Keratinocyte (primary cell): ENCODE data around the gene SIPA1L3. TPM values are rescaled to one million over a fixed set of nuclear protein-coding genes. Genes with fewer than 3 reads are reported as not detected.

ENCODE experiments used
- DNase-seq: peaks from one replicate; pipeline ENCODE4 v3.0.0-alpha.2; 2011; ENCODE audit warnings: low read depth, missing footprints, low spot score
- FAIRE-seq: peaks from 2 replicates; lab custom pipeline; 2011; peaks lifted over from hg19 to GRCh38; lab: Jason Lieb, UNC
- H2AFZ ChIP-seq: 2 replicates; pipeline ENCODE4 v1.6.0; 2012; ENCODE audit warnings: low read length, control low read depth, inconsistent platforms; ENCODE audit not compliant: control insufficient read depth
- H3K27ac ChIP-seq: 2 replicates; pipeline ENCODE4 v1.5.1; 2011; ENCODE audit warnings: low read length; ENCODE audit not compliant: control insufficient read depth, insufficient read depth
- H3K27me3 ChIP-seq: 3 replicates; pipeline ENCODE4 v1.6.0; 2011; ENCODE audit warnings: low read length; ENCODE audit not compliant: control insufficient read depth, insufficient read depth; ENCODE audit errors: extremely low read depth
- H3K36me3 ChIP-seq, 2 experiments: 2 replicates in 1 of 2; 3 replicates in 1 of 2; pipeline ENCODE4 v1.5.1; 2011; ENCODE audit warnings: low read length in 2 of 2, mild to moderate bottlenecking in 1 of 2; ENCODE audit not compliant: control insufficient read depth in 2 of 2, insufficient read depth in 2 of 2; ENCODE audit errors: extremely low read depth in 1 of 2
- H3K4me1 ChIP-seq: 3 replicates; pipeline ENCODE4 v1.5.1; 2011; ENCODE audit warnings: low read length; ENCODE audit not compliant: control insufficient read depth, insufficient read depth; ENCODE audit errors: extremely low read depth
- H3K4me2 ChIP-seq: 3 replicates; pipeline ENCODE4 v1.6.0; 2011; ENCODE audit warnings: low read depth, low read length; ENCODE audit not compliant: control insufficient read depth, insufficient read depth; ENCODE audit errors: extremely low read depth
- H3K4me3 ChIP-seq, 3 experiments: fragments of 200-600 bp in 1 of 3; sonication (generic) in 1 of 3; 2 replicates in 2 of 3; 3 replicates in 1 of 3; pipeline ENCODE4 v1.5.1; 2011 to 2016; ENCODE audit warnings: low read length in 3 of 3, mild to moderate bottlenecking in 3 of 3, control low read depth in 2 of 3, inconsistent platforms in 1 of 3, low read depth in 1 of 3, mixed read lengths in 1 of 3, mixed run types in 1 of 3, moderate library complexity in 1 of 3; ENCODE audit not compliant: control insufficient read depth in 2 of 3, insufficient read depth in 2 of 3; ENCODE audit errors: extremely low read depth in 1 of 3
- H3K79me2 ChIP-seq: 2 replicates; pipeline ENCODE4 v1.6.0; 2012; ENCODE audit warnings: low read length; ENCODE audit not compliant: control insufficient read depth, insufficient read depth
- H3K9ac ChIP-seq: 3 replicates; pipeline ENCODE4 v1.6.0; 2011; ENCODE audit warnings: low read length; ENCODE audit not compliant: control insufficient read depth, insufficient read depth; ENCODE audit errors: extremely low read depth
- H3K9me1 ChIP-seq: 3 replicates; pipeline ENCODE4 v1.6.0; 2011; ENCODE audit warnings: low read length; ENCODE audit not compliant: control insufficient read depth, insufficient read depth; ENCODE audit errors: extremely low read depth
- H3K9me3 ChIP-seq: 2 replicates; pipeline ENCODE4 v1.5.1; 2012; ENCODE audit warnings: low read depth, low read length; ENCODE audit not compliant: control insufficient read depth
- H4K20me1 ChIP-seq: 3 replicates; pipeline ENCODE4 v1.6.0; 2011; ENCODE audit warnings: low read length; ENCODE audit not compliant: control insufficient read depth, insufficient read depth; ENCODE audit errors: extremely low read depth
- CTCF ChIP-seq, 3 experiments: IDR thresholded peaks in 1 of 3; conservative IDR thresholded peaks in 1 of 3; optimal IDR thresholded peaks in 1 of 3; 2 replicates in 2 of 3; 3 replicates in 1 of 3; pipeline versions ENCODE3 to v1.5.1; 2011; ENCODE audit warnings: low read length in 3 of 3, mild to moderate bottlenecking in 3 of 3, moderate library complexity in 2 of 3, control low read depth in 1 of 3, inconsistent platforms in 1 of 3; ENCODE audit not compliant: insufficient read depth in 2 of 3; ENCODE audit errors: extremely low read depth in 1 of 3
- EZH2 ChIP-seq: IDR thresholded peaks from one replicate; pipeline ENCODE4 v1.6.1; 2012; ENCODE audit warnings: inconsistent platforms, mild to moderate bottlenecking, low read length, moderate library complexity
- dilution Hi-C: fragments of 300-500 bp; cut with MboI; formaldehyde crosslinking; loops from one replicate; pipeline ENCODE4 v1.7.0; 2020; ENCODE audit warnings: low sequenced_read_pairs; ENCODE audit not compliant: extremely low pct_ligation_motif_present
- polyA plus RNA-seq, 5 experiments: library from polyadenylated mRNA; depleted of rRNA in 3 of 5; stranded (reverse) in 3 of 5; stranded (forward) in 1 of 5; unstranded in 1 of 5; fragments of >200 nt; gene quantifications; 1 replicate in 1 of 5; 2 replicates in 3 of 5; 3 replicates in 1 of 5; pipeline versions ENCODE4 v1.2.1 to v1.2.3, GENCODE V29; 2011 to 2012; ENCODE audit warnings: missing spikeins in 2 of 5, low read depth in 1 of 5, low replicate concordance in 1 of 5

SIPA1L3 gene
- polyA plus RNA-seq, 1 donor (not counting 4 experiments of a cell fraction or from before 2014, with no cell fraction given), result 8.0 TPM

GRCh38 chr19:38015216-38015615 is 108.2 kb downstream of the SIPA1L3 start:
- H3K9ac ChIP-seq, result no peak overlapping the region
- H3K27me3 ChIP-seq, result no peaks in the 10 kb centered on the region
- H3K4me3 ChIP-seq, result no peak overlapping the region
- H3K9me3 ChIP-seq, result no peaks in the 10 kb centered on the region
- no peak overlapping the region for H3K4me2 ChIP-seq
- no peaks in the 10 kb centered on the region for H3K9me1 ChIP-seq
- no peak for DNase-seq
- dilution Hi-C loops, result no loop called here
- no peak for FAIRE-seq
- peaks cover 5% of the 10 kb centered on the region for H3K4me1 ChIP-seq
- TF ChIP-seq EZH2, result no peak
- no peak overlapping the region for H3K27ac ChIP-seq
- H4K20me1 ChIP-seq, result peaks cover 2% of the 10 kb centered on the region
- H2AFZ ChIP-seq, result no peak overlapping the region
- peaks cover 0 to 2% of the 10 kb centered on the region in 2 experiments for H3K36me3 ChIP-seq
- H3K79me2 ChIP-seq, result no peaks in the 10 kb centered on the region

- Histone ChIP-seq H3K36me3 (peaks cover 0 to under 1% of the 10 kb centered on the region in 2 experiments), H3K27me3 (no peaks in the 10 kb centered on the region), H3K27ac (no peak overlapping the region), H3K9me1 (no peaks in the 10 kb centered on the region), H3K9ac (no peak overlapping the region), H3K4me2 (no peak overlapping the region), H3K79me2 (no peaks in the 10 kb centered on the region), H3K4me3 (no peak overlapping the region), H2AFZ (no peak overlapping the region), H3K4me1 (peaks cover 5% of the 10 kb centered on the region), H4K20me1 (peaks cover 2% of the 10 kb centered on the region), H3K9me3 (no peaks in the 10 kb centered on the region)
- TF ChIP-seq EZH2 (no peak), CTCF (optimal IDR thresholded peaks at IDR 0.05 in 1 of 3, IDR thresholded peaks at IDR 0.05 in 1 of 3, conservative IDR thresholded peaks at IDR 0.05 in 1 of 3; ENCODE audit: extremely low read depth in 1 of 3, insufficient read depth in 2 of 3, low read length in 3 of 3) (no peak)
- DNase-seq, result no peak
- FAIRE-seq, result no peak
- dilution Hi-C loops, result no loop called here
Measured at GRCh38 chr19:38015761-38016160, 108.8 kb downstream of the SIPA1L3 start.
